ENCODE measurements around the gene AXIN1. TPM values are rescaled to one million over a fixed set of nuclear protein-coding genes. Genes with fewer than 3 reads are reported as not detected.
"Not testable (repeated sequence)": the region's sequence is repeated elsewhere in the genome, so short reads cannot be mapped to it uniquely, and the experiment has no call there.

The AXIN1 gene
- total RNA-seq, 4 donors from 2014 or later = 17.5 to 29.7 (median 26.4) TPM

DNA sequence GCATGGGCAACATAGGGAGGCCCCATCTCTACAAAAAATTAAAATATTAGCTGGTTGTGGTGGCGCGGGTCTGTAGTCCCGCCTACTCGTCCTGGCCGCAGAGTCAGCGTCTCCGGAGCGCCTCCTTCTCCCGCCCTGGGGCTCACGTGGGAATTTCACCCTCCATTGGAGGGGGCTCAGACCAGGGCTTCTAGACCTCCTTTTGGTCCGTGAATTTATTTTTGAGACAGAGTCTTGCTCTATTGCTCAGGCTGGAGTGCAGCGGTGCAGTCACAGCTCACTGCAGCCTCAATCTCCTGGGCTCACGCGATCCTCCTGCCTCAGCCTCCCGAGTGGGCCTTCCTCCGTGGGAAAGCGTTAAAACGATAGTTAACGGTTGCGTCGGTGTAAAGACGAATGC is 44.1 kb upstream of the AXIN1 start:
- Histone ChIP-seq H3K27ac (peak overlapping the region; percentile 9 to 34 (median 15)), H3K9me3 (no peaks in the 10 kb centered on the region), H3K4me3 (replicated peaks in 1 of 3) (peak overlapping the region in 1 of 3 donors; percentile 51), H3K27me3 (no peaks in the 10 kb centered on the region), H3K4me1 (peaks cover 0 to 5% of the 10 kb centered on the region in 2 donors), H3K36me3 (no peaks in the 10 kb centered on the region)
- intact Hi-C loops (cut with DNase I) = no loop called here
- 4 to 5% methylated on average over 18 to 22 of the region's 22 CpGs for WGBS, 2 donors
- no peak for TF ChIP-seq POLR2A (IDR thresholded peaks at IDR 0.05)
- peak; percentile 50 to 53 for DNase-seq

DNA sequence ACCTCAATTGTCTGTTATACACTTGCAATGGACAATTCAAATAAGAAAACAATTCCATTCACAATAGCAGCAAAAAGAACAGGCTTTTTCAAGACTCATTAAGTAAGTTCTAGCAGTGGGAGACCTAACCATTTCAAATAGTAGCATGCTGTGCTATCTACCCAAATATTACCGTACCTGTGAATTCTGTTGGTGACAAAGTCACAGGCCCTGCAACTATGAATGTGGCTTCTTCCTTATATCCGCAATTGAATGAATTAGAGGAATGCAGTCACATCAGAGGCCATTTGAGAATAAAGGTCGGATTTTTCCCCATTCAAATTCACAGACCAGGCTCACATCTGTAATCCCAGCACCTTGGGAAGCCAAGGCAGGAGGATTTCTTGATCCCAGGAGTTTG is 43.7 kb upstream of the AXIN1 start:
- H3K9me3 ChIP-seq = no peaks in the 10 kb centered on the region
- DNase-seq = no peak
- H3K4me1 ChIP-seq = peaks cover 0 to 5% of the 10 kb centered on the region in 2 donors
- peak overlapping the region; percentile 9 to 34 (median 15) for H3K27ac ChIP-seq
- H3K4me3 ChIP-seq (replicated peaks in 1 of 3) = no peak overlapping the region
- no peaks in the 10 kb centered on the region for H3K36me3 ChIP-seq
- no peaks in the 10 kb centered on the region for H3K27me3 ChIP-seq
- TF ChIP-seq POLR2A (IDR thresholded peaks at IDR 0.05) = no peak
- TF ChIP-seq, protein P1, sequence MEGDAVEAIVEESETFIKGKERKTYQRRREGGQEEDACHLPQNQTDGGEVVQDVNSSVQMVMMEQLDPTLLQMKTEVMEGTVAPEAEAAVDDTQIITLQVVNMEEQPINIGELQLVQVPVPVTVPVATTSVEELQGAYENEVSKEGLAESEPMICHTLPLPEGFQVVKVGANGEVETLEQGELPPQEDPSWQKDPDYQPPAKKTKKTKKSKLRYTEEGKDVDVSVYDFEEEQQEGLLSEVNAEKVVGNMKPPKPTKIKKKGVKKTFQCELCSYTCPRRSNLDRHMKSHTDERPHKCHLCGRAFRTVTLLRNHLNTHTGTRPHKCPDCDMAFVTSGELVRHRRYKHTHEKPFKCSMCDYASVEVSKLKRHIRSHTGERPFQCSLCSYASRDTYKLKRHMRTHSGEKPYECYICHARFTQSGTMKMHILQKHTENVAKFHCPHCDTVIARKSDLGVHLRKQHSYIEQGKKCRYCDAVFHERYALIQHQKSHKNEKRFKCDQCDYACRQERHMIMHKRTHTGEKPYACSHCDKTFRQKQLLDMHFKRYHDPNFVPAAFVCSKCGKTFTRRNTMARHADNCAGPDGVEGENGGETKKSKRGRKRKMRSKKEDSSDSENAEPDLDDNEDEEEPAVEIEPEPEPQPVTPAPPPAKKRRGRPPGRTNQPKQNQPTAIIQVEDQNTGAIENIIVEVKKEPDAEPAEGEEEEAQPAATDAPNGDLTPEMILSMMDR (IDR thresholded peaks at IDR 0.05) = no peak
- 33 to 42% methylated on average over 3 of the region's 3 CpGs for WGBS, 2 donors
- intact Hi-C loops (cut with DNase I) = no loop called here

GRCh38 chr16:392450-393030 is 40.0 kb upstream of the AXIN1 start:
- Histone ChIP-seq H3K9me3 (no peaks in the 10 kb centered on the region), H3K27me3 (no peaks in the 10 kb centered on the region), H3K36me3 (no peaks in the 10 kb centered on the region), H3K4me3 (replicated peaks in 1 of 3) (no peak overlapping the region), H3K4me1 (peaks cover 0 to 3% of the 10 kb centered on the region in 2 donors), H3K27ac (no peak overlapping the region)
- intact Hi-C loops (cut with DNase I) = no loop called here
- WGBS, 2 donors = 87 to 92% methylated on average over 7 of the region's 7 CpGs
- TF ChIP-seq, protein P1 (IDR thresholded peaks at IDR 0.05) = no peak
- TF ChIP-seq POLR2A (IDR thresholded peaks at IDR 0.05) = no peak
- DNase-seq = no peak

DNA sequence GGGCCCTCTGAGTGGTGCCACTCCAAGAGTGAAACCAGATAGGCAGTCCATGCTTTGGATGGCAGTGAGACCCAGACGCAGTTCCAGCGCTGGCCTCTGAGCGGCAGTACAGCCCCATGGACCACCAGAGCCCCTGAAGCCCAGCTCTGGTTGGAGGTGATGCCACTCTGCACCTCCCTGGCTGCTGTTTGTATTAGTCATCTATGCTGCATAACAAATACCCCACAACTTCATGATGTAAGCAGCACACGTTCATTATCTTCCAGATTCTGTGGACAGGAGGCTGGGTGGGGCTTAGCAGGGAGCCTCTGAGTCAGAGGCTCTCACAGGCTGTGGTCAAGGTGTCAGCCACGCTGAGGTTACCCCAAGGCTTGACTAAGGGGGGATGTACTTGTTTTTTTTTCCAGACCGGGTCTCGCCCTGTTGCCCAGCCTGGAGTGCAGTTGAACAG is 39.4 kb upstream of the AXIN1 start:
- intact Hi-C loops (cut with DNase I) = no loop called here
- 71 to 82% methylated on average over 6 to 7 of the region's 7 CpGs for WGBS, 2 donors
- peak; percentile 58 to 63 for DNase-seq

DNA sequence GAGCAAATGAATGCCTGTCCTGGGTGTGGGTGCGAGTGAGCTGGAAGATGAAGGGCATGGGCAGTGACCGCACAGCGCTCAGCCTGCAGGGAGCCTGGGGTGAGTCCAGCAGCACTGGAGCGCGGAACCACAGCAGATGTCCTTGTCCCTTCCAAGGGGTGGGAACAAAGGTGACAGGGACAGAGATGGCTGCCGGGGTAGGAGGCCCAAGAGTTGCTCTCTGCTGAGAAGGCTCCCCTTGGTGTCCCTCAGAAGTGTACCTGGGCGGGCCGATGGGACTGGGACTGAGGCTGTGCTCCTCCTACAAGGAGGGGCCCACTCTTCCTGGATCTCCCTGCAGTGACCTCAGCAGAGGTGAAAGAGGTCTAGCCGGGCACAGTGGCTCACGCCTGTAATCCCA is 36.8 kb upstream of the AXIN1 start:
- Histone ChIP-seq H3K4me3 (replicated peaks in 1 of 3) (no peak overlapping the region), H3K36me3 (no peaks in the 10 kb centered on the region), H3K27ac (no peak overlapping the region), H3K27me3 (no peaks in the 10 kb centered on the region), H3K4me1 (no peaks in the 10 kb centered on the region), H3K9me3 (no peaks in the 10 kb centered on the region)
- DNase-seq = no peak
- WGBS, 2 donors = 85 to 91% methylated on average over 8 to 10 of the region's 10 CpGs
- intact Hi-C loops (cut with DNase I) = loop anchor here (10.0 kb wide), 1 partner anchor 95 kb away; no protein-coding TSS in a partner anchor
- TF ChIP-seq POLR2A (IDR thresholded peaks at IDR 0.05) = no peak
- TF ChIP-seq, protein P1 (IDR thresholded peaks at IDR 0.05) = no peak

More for the DNA sequence above, 39.4 kb upstream of the AXIN1 start:
- no peak for TF ChIP-seq POLR2A (IDR thresholded peaks at IDR 0.05)
- TF ChIP-seq, protein P1 (IDR thresholded peaks at IDR 0.05) = peak in 5 of 6 experiments; percentile 38 to 80 (median 63)
- Histone ChIP-seq H3K36me3 (no peaks in the 10 kb centered on the region), H3K4me1 (peaks cover 0 to 3% of the 10 kb centered on the region in 2 donors), H3K27ac (no peak overlapping the region), H3K27me3 (no peaks in the 10 kb centered on the region), H3K4me3 (replicated peaks in 1 of 3) (no peak overlapping the region), H3K9me3 (no peaks in the 10 kb centered on the region)

GRCh38 chr16:387761-388666 is 35.5 kb upstream of the AXIN1 start:
- not testable (repeated sequence) for H3K27me3 ChIP-seq; H3K36me3 ChIP-seq; H3K9me3 ChIP-seq; H3K4me3 ChIP-seq (replicated peaks in 1 of 3); DNase-seq; H3K27ac ChIP-seq
- whole genome bisulfite sequencing, 2 donors = 56 to 59% methylated on average over 16 to 20 of the region's 20 CpGs
- H3K4me1 ChIP-seq = peaks cover 8 to 12% of the 10 kb centered on the region in 2 donors
- intact Hi-C loops (cut with DNase I) = loop anchor here (10.0 kb wide), 1 partner anchor 97 kb away; no protein-coding TSS in a partner anchor

Data from thyroid gland (tissue), 4 donors.